Right renal cortex interstitium (tissue), 3 donors: ENCODE results near the gene DNAJB6. TPM values are rescaled to one million over a fixed set of nuclear protein-coding genes. Genes with fewer than 3 reads are reported as not detected.

ENCODE experiments used
- DNase-seq, 3 donors: peaks; one replicate each; pipeline ENCODE4 v3.0.0-alpha.2; 2013; ENCODE audit warnings: low read depth in 3 of 3, low spot score in 2 of 3
- polyA plus RNA-seq, 3 donors: library from polyadenylated mRNA; unstranded; fragments of 120-200 nt; gene quantifications; one replicate each; pipeline ENCODE4 v1.2.1, GENCODE V29; 2013; ENCODE audit not compliant: insufficient read length in 3 of 3

Gene DNAJB6
- polyA plus RNA-seq, 3 donors, result 158 to 169 (median 166) TPM

GRCh38 chr7:157462419-157462771 lies 125.6 kb downstream of the DNAJB6 start:
- no peak for DNase-seq

DNA sequence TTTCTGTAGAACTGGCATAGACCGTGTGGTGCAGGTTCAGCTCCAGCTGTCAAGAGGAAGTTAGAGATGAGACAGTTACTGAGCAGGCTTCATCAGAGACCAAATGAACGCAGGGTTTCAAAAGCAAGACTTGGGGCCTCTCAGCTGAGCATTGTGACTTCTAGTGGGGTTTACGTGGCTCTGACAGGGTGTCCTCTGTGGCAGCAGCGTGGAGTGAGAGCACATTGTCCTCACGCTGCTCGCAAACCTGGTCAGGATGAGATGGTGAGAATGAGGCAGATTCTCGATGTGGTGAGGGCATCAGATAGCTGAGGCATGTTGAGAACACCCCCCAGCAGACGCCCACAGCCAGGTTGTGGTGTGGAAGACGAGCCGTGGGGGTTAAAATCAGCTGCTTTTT lies 126.0 kb downstream of the DNAJB6 start:
- DNase-seq, result no peak

DNA sequence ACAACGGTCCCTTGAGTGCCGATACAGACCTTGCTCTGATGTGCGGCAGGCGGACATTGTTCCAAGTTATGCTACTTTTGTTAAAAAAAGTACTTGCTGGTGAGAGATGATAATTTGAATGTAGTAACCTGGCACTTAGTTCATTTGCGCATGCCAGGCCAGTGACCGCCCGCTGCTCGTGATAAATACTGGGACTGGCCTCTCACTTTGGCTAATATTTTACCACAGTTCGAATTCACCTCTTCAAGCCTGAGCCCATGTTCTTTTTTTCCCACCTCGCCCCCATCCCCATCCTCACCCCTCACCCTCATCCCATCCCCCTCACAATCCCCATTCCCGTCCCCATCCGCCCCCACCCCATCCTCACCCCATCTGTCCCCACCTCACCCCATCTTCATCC lies 126.4 kb downstream of the DNAJB6 start:
- no peak for DNase-seq

- DNase-seq, result no peak
Observed at GRCh38 chr7:157464111-157464970, 127.5 kb downstream of the DNAJB6 start.

DNA sequence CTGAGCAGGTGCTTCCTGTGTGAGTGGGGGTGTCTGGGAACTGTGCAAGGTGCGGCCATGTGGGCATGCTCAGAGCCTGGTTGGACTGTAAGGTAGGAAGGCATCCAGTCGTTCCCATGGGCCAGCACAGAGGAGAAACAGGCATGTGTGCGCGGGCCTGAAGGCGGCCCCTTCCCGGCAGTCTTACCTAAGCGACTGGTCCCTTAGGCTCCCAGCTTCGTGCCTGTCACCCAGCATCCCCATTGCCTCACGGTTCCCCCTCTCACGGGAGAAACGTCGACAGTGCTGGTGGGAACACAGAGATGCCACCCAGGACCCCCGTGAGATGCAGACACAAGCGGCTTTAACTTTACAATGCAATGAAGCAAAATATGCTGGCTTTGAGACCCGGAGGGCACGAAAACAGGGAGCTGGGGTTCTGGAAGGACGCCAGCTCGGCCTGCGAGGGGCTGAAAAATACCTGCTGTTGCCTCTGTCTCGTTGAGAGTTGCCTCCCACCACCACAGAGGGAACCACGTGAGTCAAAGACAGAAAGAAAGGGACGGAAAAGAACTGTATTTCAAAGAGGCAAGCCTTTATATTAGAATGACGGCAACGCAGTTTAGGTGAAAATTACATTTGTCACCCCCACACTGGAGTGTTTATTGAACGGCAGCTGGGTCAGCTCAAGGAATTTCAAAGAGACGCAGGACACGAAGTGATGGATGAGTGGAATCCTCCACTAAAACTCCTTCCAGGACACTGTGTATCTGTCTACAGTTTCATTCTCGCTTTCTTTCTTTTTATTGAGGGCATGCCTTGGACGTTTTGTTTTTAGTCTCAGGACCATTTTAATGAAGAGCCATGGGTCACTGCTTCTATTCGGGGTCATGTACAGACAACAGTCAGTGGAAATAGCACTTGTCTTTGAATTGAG lies 128.4 kb downstream of the DNAJB6 start:
- no peak for DNase-seq

DNA sequence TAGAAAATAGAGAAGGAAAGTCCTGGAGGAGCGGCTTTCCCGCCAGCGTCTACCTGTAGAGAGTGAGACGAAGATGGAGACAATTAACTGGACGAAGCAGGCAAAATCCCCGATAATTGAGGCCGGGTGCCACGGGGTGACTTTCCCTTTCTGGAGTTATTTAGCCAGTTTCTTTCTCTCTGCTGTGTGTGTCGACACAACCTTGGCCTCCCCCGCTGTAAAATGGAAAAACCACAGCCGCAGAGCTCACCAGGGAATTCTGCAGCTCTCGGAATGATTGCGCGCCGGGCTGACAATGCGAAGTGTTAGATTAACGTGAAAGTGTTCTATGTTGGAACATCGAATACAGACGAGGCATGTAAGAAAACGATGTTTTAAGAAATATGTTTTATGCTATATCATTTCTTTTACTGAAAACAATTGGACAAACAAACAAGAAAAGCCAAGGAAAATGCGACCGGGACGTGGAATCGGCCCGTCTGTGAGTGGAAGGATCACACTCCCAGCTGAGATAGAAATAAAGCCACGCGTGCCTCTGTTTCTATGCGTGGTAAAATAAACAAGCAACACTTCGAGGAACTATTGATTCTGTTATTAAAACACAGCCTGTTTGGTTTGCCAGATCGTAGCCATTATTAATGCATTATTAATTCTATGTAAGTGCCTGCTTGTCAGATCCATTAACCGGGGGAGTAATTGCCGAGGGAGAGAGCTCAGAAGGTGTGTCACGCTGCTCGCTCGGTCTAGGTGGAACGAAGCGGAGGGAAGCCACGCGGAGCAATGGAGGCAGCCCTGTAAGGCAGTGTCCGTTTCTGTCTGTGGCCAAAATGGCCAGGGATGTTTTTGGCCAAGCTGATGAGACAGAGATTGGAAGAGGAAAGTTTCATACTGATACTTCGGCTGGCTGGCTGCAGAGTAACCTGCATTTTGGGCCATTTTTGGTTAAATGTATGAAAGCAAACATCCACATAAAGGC lies 129.4 kb downstream of the DNAJB6 start:
- DNase-seq, result no peak

DNA sequence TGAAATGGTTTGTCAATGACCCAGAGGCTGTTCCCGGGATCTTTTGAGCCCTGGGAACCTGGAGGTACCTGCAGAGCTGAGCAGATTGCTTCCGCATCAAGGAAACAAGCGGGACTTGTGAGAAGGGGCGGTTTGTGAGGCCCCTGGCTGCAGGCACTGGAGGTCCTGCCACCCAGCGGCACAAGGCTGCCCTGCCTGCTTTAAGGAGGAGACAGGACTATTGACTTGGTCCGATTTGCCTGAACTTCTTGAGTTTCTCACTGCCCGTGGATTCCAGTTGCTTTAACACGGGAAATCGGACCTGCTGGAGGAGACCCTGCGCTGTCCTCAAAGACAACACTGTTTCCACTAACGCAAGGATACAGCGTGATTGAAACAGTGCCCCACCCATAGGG lies 130.1 kb downstream of the DNAJB6 start:
- DNase-seq, result no peak

Other genes with a start within 250 kb of the DNAJB6 start
- 10 to 100 TPM; 39.7 to 40.5 (median 39.8) TPM for gene UBE3C, start 198.1 kb upstream of the DNAJB6 start, polyA plus RNA-seq